Kidney (tissue), 14 donors: ENCODE results near the gene CBX2. TPM values are rescaled to one million over a fixed set of nuclear protein-coding genes. Genes with fewer than 3 reads are reported as not detected.

ENCODE experiments used
- DNase-seq, 5 donors: peaks; one replicate each; pipeline ENCODE4 v3.0.0-alpha.2; 2013 to 2020
- FAIRE-seq: peaks from 2 replicates; lab custom pipeline; 2012; peaks lifted over from hg19 to GRCh38; lab: Jason Lieb, UNC
- H3K27ac ChIP-seq, 2 donors: one replicate each; pipeline ENCODE4 v1.7.0; 2013; ENCODE audit warnings: low read depth in 2 of 2, low read length in 2 of 2, inconsistent platforms in 1 of 2
- H3K27me3 ChIP-seq: one replicate; pipeline ENCODE4 v1.7.1; 2013; ENCODE audit warnings: low read length, inconsistent platforms; ENCODE audit not compliant: control insufficient read depth, insufficient read depth
- H3K36me3 ChIP-seq, 3 donors: one replicate each; pipeline versions ENCODE4 v1.7.0 to v1.7.1; 2013; ENCODE audit warnings: low read length in 3 of 3, control low read depth in 1 of 3, inconsistent platforms in 1 of 3; ENCODE audit not compliant: insufficient read depth in 3 of 3, control insufficient read depth in 2 of 3
- H3K4me1 ChIP-seq, 3 donors: one replicate each; pipeline versions ENCODE4 v1.7.0 to v1.7.1; 2013; ENCODE audit warnings: low read length in 3 of 3, inconsistent platforms in 1 of 3, low read depth in 1 of 3; ENCODE audit not compliant: control insufficient read depth in 2 of 3, insufficient read depth in 2 of 3
- H3K4me3 ChIP-seq, 3 donors: one replicate each; pipeline versions ENCODE4 v1.7.0 to v1.8.1; 2013; ENCODE audit warnings: low read length in 3 of 3, control low read depth in 1 of 3, inconsistent platforms in 1 of 3
- H3K9ac ChIP-seq, 3 donors: one replicate each; pipeline versions ENCODE4 v1.7.0 to v1.7.1; 2013; ENCODE audit warnings: low read length in 3 of 3, control low read depth in 1 of 3, inconsistent platforms in 1 of 3
- H3K9me3 ChIP-seq, 3 donors: one replicate each; pipeline versions ENCODE4 v1.7.0 to v1.7.1; 2013; ENCODE audit warnings: low read length in 3 of 3, control low read depth in 1 of 3, inconsistent platforms in 1 of 3; ENCODE audit not compliant: control insufficient read depth in 2 of 3, insufficient read depth in 1 of 3
- CTCF ChIP-seq: IDR thresholded peaks from 3 replicates; pipeline ENCODE4 v1.5.1; 2012; ENCODE audit warnings: mild to moderate bottlenecking, moderate library complexity, borderline replicate concordance; ENCODE audit not compliant: insufficient read depth; ENCODE audit errors: extremely low read depth
- intact Hi-C: fragments of 100-400 bp; cut with DNase I; formaldehyde crosslinking; loops from one replicate; pipeline ENCODE4 v1.11.1; 2022
- polyA plus RNA-seq: library from polyadenylated mRNA; stranded (reverse); fragments of 350-450 nt; fragmentation: Illumina TruSeq; extraction: RNeasy Lipid Tissue Mini Kit (QIAGEN cat#74804); gene quantifications from one replicate; pipeline ENCODE4 v1.2.3, GENCODE V29; 2014; ENCODE audit warnings: low read depth, low replicate concordance; ENCODE audit not compliant: insufficient read depth
- total RNA-seq: library from RNA; stranded (reverse); fragmentation: NEBNext Ultra II Directional; extraction: Animal tissue kit (Norgen Biotek cat#: 25700); gene quantifications from one replicate; pipeline ENCODE4 v1.2.1, GENCODE V29; 2021
- donor health status: control.
- donor health status: control.
- donor health status: control.
- donor health status: control.
- donor health status: control.
- donor health status: DM: yes; HTN: yes; CAD: no.
- donor health status: Normal renal cell carcinoma (clear cell type).

Gene CBX2
- total and polyA plus RNA-seq, 2 donors from 2014 or later: 2.2 to 3.5 TPM

- H3K9ac ChIP-seq: no peak overlapping the region
- no peaks in the 10 kb centered on the region for H3K9me3 ChIP-seq
- no peak for TF ChIP-seq CTCF
- intact Hi-C loops: no loop called here
- no peak overlapping the region for H3K4me3 ChIP-seq
- H3K4me1 ChIP-seq: no peaks in the 10 kb centered on the region
- no peak overlapping the region for H3K27ac ChIP-seq
- DNase-seq (peak in 2 of 5 donors; percentile 33 to 59), FAIRE-seq (no peak)
- no peaks in the 10 kb centered on the region for H3K36me3 ChIP-seq
- no peaks in the 10 kb centered on the region for H3K27me3 ChIP-seq
Observed at GRCh38 chr17:79757140-79757745, 20.7 kb upstream of the CBX2 start.

GRCh38 chr17:79758271-79758670 is 19.7 kb upstream of the CBX2 start:
- no peak for FAIRE-seq
- no peaks in the 10 kb centered on the region for H3K9me3 ChIP-seq
- peak in 1 of 5 donors; percentile 42 for DNase-seq
- no peak overlapping the region for H3K9ac ChIP-seq
- intact Hi-C loops: no loop called here
- TF ChIP-seq CTCF: no peak
- H3K4me1 ChIP-seq: no peaks in the 10 kb centered on the region
- no peaks in the 10 kb centered on the region for H3K36me3 ChIP-seq
- H3K27me3 ChIP-seq: no peaks in the 10 kb centered on the region
- H3K27ac ChIP-seq: no peak overlapping the region
- H3K4me3 ChIP-seq: no peak overlapping the region

GRCh38 chr17:79760197-79760906 is 17.6 kb upstream of the CBX2 start:
- Histone ChIP-seq H3K27ac (no peak overlapping the region), H3K4me3 (no peak overlapping the region), H3K27me3 (no peaks in the 10 kb centered on the region), H3K9ac (no peak overlapping the region), H3K9me3 (no peaks in the 10 kb centered on the region), H3K36me3 (no peaks in the 10 kb centered on the region), H3K4me1 (no peaks in the 10 kb centered on the region)
- TF ChIP-seq CTCF: no peak
- intact Hi-C loops: no loop called here
- FAIRE-seq (no peak), DNase-seq (peak in 1 of 5 donors; percentile 43)
